Measurements from ENCODE around the gene DSC1. TPM values are rescaled to one million over a fixed set of nuclear protein-coding genes. Genes with fewer than 3 reads are reported as not detected.

DSC1 gene
- total RNA-seq, 1 donor from 2014 or later = not detected

- H3K27ac Mint-ChIP-seq = peak overlapping the region; percentile 41
- no peak overlapping the region for H3K4me3 Mint-ChIP-seq (ENCODE audit: low read depth)
- no peak for DNase-seq (ENCODE audit: low spot score, unreplicated experiment)
- H3K36me3 Mint-ChIP-seq (ENCODE audit: insufficient read depth) = no peaks in the 10 kb centered on the region
- H3K9me3 Mint-ChIP-seq (ENCODE audit: low read depth) = no peaks in the 10 kb centered on the region
- H3K27me3 Mint-ChIP-seq = no peaks in the 10 kb centered on the region
- no peak for TF ChIP-seq CTCF (IDR thresholded peaks at IDR 0.05; ENCODE audit: unreplicated experiment)
- H3K4me1 Mint-ChIP-seq (ENCODE audit: low read depth) = peaks cover 52% of the 10 kb centered on the region
These were observed 41.1 kb upstream of the DSC1 start for GRCh38 chr18:31203794-31204148.

GRCh38 chr18:31203096-31203793 lies 40.6 kb upstream of the DSC1 start:
- Mint-ChIP-seq H3K4me1 (ENCODE audit: low read depth) (peaks cover 56% of the 10 kb centered on the region), H3K4me3 (ENCODE audit: low read depth) (no peak overlapping the region), H3K27ac (peak overlapping the region; percentile 41), H3K27me3 (no peaks in the 10 kb centered on the region), H3K36me3 (ENCODE audit: insufficient read depth) (no peaks in the 10 kb centered on the region), H3K9me3 (ENCODE audit: low read depth) (no peaks in the 10 kb centered on the region)
- DNase-seq (ENCODE audit: low spot score, unreplicated experiment) = no peak
- TF ChIP-seq CTCF (IDR thresholded peaks at IDR 0.05; ENCODE audit: unreplicated experiment) = no peak

GRCh38 chr18:31199190-31199769 lies 36.6 kb upstream of the DSC1 start:
- Mint-ChIP-seq H3K27me3 (no peaks in the 10 kb centered on the region), H3K9me3 (ENCODE audit: low read depth) (no peaks in the 10 kb centered on the region), H3K4me1 (ENCODE audit: low read depth) (peaks cover 42% of the 10 kb centered on the region), H3K36me3 (ENCODE audit: insufficient read depth) (no peaks in the 10 kb centered on the region), H3K4me3 (ENCODE audit: low read depth) (no peak overlapping the region), H3K27ac (peak overlapping the region; percentile 62)
- no peak for TF ChIP-seq CTCF (IDR thresholded peaks at IDR 0.05; ENCODE audit: unreplicated experiment)
- no peak for DNase-seq (ENCODE audit: low spot score, unreplicated experiment)

GRCh38 chr18:31197676-31198075 lies 35.0 kb upstream of the DSC1 start:
- Mint-ChIP-seq H3K4me3 (ENCODE audit: low read depth) (no peak overlapping the region), H3K4me1 (ENCODE audit: low read depth) (peaks cover 31% of the 10 kb centered on the region), H3K9me3 (ENCODE audit: low read depth) (no peaks in the 10 kb centered on the region), H3K27ac (no peak overlapping the region), H3K36me3 (ENCODE audit: insufficient read depth) (no peaks in the 10 kb centered on the region), H3K27me3 (no peaks in the 10 kb centered on the region)
- no peak for TF ChIP-seq CTCF (IDR thresholded peaks at IDR 0.05; ENCODE audit: unreplicated experiment)
- DNase-seq (ENCODE audit: low spot score, unreplicated experiment) = no peak

GRCh38 chr18:31195063-31195462 lies 32.4 kb upstream of the DSC1 start:
- Mint-ChIP-seq H3K4me3 (ENCODE audit: low read depth) (no peak overlapping the region), H3K27ac (no peak overlapping the region), H3K27me3 (no peaks in the 10 kb centered on the region), H3K9me3 (ENCODE audit: low read depth) (no peaks in the 10 kb centered on the region), H3K4me1 (ENCODE audit: low read depth) (peaks cover 32% of the 10 kb centered on the region), H3K36me3 (ENCODE audit: insufficient read depth) (no peaks in the 10 kb centered on the region)
- no peak for DNase-seq (ENCODE audit: low spot score, unreplicated experiment)
- no peak for TF ChIP-seq CTCF (IDR thresholded peaks at IDR 0.05; ENCODE audit: unreplicated experiment)

All from progenitor cell of endocrine pancreas (in vitro differentiated cells).